Measurements from ENCODE around the gene CATSPERD.
A peak's percentile ranks its signal among the peaks of the same experiment; 100 is the strongest.

The CATSPERD gene

DNA sequence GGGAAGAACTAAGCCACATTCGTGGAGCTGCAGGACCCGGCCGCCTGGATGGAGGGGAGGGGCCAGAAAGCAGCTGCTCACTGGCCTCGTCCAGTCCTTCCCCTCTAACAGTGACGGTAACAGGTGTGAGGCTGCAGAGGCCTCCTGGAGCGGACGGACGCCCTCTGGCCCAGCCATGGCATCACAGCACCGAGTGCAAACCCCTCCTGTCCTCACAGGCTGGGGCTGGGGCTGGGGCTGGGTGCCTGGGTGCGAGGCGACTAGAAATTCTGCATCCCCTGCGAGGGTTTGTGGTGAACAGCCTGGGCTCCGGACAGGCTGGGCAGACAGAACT is 43.7 kb upstream of the CATSPERD start:
- TF ChIP-seq, protein P1, sequence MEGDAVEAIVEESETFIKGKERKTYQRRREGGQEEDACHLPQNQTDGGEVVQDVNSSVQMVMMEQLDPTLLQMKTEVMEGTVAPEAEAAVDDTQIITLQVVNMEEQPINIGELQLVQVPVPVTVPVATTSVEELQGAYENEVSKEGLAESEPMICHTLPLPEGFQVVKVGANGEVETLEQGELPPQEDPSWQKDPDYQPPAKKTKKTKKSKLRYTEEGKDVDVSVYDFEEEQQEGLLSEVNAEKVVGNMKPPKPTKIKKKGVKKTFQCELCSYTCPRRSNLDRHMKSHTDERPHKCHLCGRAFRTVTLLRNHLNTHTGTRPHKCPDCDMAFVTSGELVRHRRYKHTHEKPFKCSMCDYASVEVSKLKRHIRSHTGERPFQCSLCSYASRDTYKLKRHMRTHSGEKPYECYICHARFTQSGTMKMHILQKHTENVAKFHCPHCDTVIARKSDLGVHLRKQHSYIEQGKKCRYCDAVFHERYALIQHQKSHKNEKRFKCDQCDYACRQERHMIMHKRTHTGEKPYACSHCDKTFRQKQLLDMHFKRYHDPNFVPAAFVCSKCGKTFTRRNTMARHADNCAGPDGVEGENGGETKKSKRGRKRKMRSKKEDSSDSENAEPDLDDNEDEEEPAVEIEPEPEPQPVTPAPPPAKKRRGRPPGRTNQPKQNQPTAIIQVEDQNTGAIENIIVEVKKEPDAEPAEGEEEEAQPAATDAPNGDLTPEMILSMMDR (IDR thresholded peaks at IDR 0.05): no peak
- TF ChIP-seq ZFX (IDR thresholded peaks at IDR 0.05; ENCODE audit: borderline replicate concordance): no peak
- no peak overlapping the region for H3K27ac ChIP-seq

DNA sequence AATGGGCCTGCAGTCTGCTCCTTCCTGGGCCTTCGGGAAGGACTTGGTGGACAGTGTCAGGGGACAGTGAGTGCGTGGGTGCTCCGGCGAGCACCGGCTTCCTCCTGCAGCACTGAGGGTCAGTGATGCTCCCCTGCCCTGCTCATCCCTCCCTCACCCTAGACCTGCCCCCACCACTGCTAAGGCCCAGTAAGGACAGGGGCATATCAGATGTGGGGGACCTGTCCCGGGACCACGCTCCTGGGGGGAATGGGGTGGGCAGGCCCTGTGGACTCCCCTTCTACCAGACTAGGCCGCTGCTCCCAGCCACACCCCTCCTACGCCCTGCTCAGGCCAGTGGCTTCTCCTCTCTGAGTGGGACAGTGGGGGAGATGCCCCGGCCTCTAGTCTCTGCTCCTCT is 43.3 kb upstream of the CATSPERD start:
- no peak for TF ChIP-seq ZFX (IDR thresholded peaks at IDR 0.05; ENCODE audit: borderline replicate concordance)
- TF ChIP-seq, protein P1 (IDR thresholded peaks at IDR 0.05): no peak
- no peak overlapping the region for H3K27ac ChIP-seq

DNA sequence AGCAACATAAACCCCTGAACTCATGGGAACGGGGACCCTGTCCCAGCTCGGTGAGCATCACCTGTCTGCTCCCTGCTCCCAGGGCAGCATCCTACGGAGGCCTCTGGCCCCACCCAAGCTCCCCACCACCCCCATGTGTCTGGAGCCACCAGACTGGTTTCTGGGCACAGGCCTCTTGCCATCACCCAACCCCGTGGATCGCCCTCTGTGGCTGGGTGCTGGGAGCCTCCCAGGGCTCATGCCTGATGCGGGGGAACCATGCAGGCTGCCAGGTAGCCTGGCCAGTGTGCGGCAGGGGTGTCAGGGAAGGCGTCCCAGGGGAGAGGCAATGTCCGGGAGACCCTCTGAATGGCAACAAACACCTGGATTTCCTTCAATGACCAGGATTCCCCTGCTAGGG is 42.9 kb upstream of the CATSPERD start:
- TF ChIP-seq ZFX (IDR thresholded peaks at IDR 0.05; ENCODE audit: borderline replicate concordance): no peak
- TF ChIP-seq, protein P1 (IDR thresholded peaks at IDR 0.05): no peak
- H3K27ac ChIP-seq: no peak overlapping the region

DNA sequence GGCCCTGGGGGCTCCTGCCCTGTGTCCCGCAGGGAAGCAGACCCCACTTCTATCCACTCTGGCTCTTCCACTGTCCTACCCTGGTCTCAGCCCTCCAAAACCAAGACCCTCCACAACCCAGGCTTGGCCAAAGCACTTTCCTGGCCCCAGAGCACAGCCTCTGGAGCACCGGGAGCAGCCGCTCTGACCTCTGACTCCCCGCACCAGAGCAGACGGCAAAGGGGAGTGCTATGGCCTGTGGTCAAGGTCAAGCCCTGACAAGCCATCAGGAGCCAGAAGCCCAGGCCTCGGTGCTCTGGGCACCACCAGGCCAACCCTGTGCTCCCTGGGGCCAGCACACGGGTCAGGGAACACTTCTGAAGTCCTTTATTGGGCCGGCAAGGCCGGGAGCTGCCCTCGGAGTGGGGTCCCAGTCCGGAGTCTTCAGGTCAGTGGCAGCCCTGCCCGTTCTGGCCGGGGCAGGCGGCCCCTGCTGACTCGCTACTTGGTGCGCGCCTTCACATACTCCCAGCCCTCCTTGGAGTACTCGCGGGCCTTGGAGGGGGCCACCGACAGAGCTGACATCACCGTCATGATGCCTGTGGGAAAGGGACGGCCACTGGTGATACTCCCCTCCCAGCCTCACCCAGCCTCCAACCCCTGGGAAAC is 42.2 kb upstream of the CATSPERD start:
- H3K27ac ChIP-seq: no peak overlapping the region
- TF ChIP-seq ZFX (IDR thresholded peaks at IDR 0.05; ENCODE audit: borderline replicate concordance): no peak
- TF ChIP-seq, protein P1 (IDR thresholded peaks at IDR 0.05): no peak

DNA sequence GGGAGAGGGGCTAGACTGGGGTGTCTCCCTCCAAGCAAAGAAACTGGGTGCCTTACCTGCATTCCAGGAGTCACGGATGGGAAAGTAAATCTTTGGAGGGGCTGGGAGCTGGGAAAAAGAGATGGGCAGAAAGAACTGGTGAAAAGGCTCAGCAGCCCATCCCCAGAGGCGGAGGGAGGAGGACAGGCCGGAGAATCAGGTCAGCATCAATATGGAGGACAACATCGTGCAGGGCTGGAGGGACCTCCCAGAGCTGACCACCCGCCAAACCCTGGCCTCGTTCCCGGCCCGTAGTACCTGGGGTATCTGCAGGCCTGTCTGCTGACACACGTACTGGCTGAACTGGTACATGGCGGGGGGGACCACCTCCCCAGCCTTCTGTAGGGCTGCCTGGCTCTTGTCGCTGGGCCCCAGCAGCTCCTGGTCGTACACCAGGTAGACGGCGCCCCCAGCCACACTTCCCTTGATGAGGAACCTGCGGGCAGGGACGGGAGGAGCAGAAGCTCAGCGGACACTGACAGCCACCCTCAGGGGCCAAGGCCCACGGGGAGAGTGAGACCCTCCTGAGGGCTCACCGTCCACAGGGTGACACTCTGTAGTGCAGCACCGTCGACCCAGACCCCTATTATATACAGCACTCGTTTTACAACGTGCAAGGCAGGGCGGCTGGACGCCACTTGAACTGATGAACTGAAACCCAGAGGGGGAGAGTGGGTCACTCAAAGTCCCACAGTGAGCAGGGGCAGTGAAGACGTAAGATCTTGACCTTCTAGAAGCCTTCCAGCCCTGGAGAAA is 41.0 kb upstream of the CATSPERD start:
- no peak for TF ChIP-seq ZFX (IDR thresholded peaks at IDR 0.05; ENCODE audit: borderline replicate concordance)
- TF ChIP-seq, protein P1 (IDR thresholded peaks at IDR 0.05): no peak
- H3K27ac ChIP-seq: peak overlapping the region; percentile 82

DNA sequence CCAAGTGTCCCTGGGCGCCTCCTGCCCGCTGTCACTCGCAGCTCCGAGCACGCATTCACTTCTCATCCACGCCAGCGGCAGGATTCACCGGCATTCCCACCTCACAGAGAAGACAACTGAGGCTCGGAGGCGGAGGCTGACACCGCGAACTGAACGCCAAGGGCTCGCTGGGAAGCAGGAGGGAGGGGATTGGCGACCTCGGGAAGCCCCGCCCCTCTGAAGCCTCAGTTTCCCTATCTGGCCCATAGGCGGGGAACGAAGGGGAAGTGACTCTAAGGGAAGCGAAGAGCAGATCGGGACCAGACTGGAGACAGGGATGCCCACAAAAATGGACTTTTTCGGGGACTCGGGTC is 40.4 kb upstream of the CATSPERD start:
- peak overlapping the region; percentile 82 for H3K27ac ChIP-seq
- TF ChIP-seq ZFX (IDR thresholded peaks at IDR 0.05; ENCODE audit: borderline replicate concordance): no peak
- TF ChIP-seq, protein P1 (IDR thresholded peaks at IDR 0.05): no peak
